HG02852 (cell line): Measurements from ENCODE around the gene EPHA10.
"Not testable (repeated sequence)": the region's sequence is repeated elsewhere in the genome, so short reads cannot be mapped to it uniquely, and the experiment has no call there.

Source experiments
- ATAC-seq: cut with Tn5 transposase; IDR thresholded peaks from one replicate; pipeline ENCODE4 v1.9.1; 2021; ENCODE audit warnings: mild to moderate bottlenecking, moderate library complexity; ENCODE audit not compliant: unreplicated experiment

The EPHA10 gene

GRCh38 chr1:37776946-37777516 is 12.1 kb upstream of the EPHA10 start:
- ATAC-seq = no peak

- ATAC-seq = not testable (repeated sequence)
Measured at GRCh38 chr1:37771440-37771839, 6.5 kb upstream of the EPHA10 start.

- ATAC-seq = no peak
Measured at GRCh38 chr1:37767488-37767887, 2.6 kb upstream of the EPHA10 start.

- no peak for ATAC-seq
Measured at GRCh38 chr1:37765916-37766664, 1.2 kb upstream of the EPHA10 start.

- no peak for ATAC-seq
Measured at GRCh38 chr1:37764414-37764825, 500 bp downstream of the EPHA10 start.

- no peak for ATAC-seq
Measured at GRCh38 chr1:37763791-37764413, 1.0 kb downstream of the EPHA10 start.

GRCh38 chr1:37762516-37762915 is 2.4 kb downstream of the EPHA10 start:
- ATAC-seq = no peak

- ATAC-seq = no peak
Measured at GRCh38 chr1:37761416-37762095, 3.4 kb downstream of the EPHA10 start.

- no peak for ATAC-seq
Measured at GRCh38 chr1:37759451-37759850, 5.5 kb downstream of the EPHA10 start.

- no peak for ATAC-seq
Measured at GRCh38 chr1:37755951-37756560, 8.9 kb downstream of the EPHA10 start.

- no peak for ATAC-seq
Measured at GRCh38 chr1:37755290-37755689, 9.6 kb downstream of the EPHA10 start.

- no peak for ATAC-seq
Measured at GRCh38 chr1:37753473-37754321, 11.2 kb downstream of the EPHA10 start.

- ATAC-seq = no peak
Measured at GRCh38 chr1:37752583-37753471, 12.1 kb downstream of the EPHA10 start.

GRCh38 chr1:37752213-37752582 is 12.7 kb downstream of the EPHA10 start:
- no peak for ATAC-seq

GRCh38 chr1:37748565-37748964 is 16.4 kb downstream of the EPHA10 start:
- ATAC-seq = no peak

- ATAC-seq = no peak
Measured at GRCh38 chr1:37746806-37747205, 18.1 kb downstream of the EPHA10 start.

GRCh38 chr1:37741662-37742061 is 23.3 kb downstream of the EPHA10 start:
- ATAC-seq = no peak

GRCh38 chr1:37741130-37741529 is 23.8 kb downstream of the EPHA10 start:
- ATAC-seq = no peak

- no peak for ATAC-seq
Measured at GRCh38 chr1:37739222-37739621, 25.7 kb downstream of the EPHA10 start.
